Left lung (tissue), 10 donors: ENCODE measurements around the gene DNPH1. TPM values are rescaled to one million over a fixed set of nuclear protein-coding genes. Genes with fewer than 3 reads are reported as not detected.
A peak's percentile ranks its signal among the peaks of the same experiment; 100 is the strongest.

Experiments used
- ATAC-seq: fragments of 200-7000 bp; cut with Tn5 transposase; one replicate; pipeline ENCODE4 v1.9.1; 2020; ENCODE audit warnings: moderate library complexity
- DNase-seq, 4 donors: peaks; one replicate each; pipeline ENCODE4 v3.0.0-alpha.2; 2013 to 2020
- H3K27ac ChIP-seq, 2 donors: fragments of 200-600 bp; sonication (generic) in 1 of 2; one replicate each; pipeline versions ENCODE4 v1.5.0 to v1.8.0; 2020 to 2021
- H3K27me3 ChIP-seq, 2 donors: fragments of 200-600 bp; sonication (generic) in 1 of 2; one replicate each; pipeline versions ENCODE4 v1.5.0 to v1.8.0; 2020 to 2021
- H3K36me3 ChIP-seq, 2 donors: fragments of 200-600 bp; sonication (generic) in 1 of 2; one replicate each; pipeline versions ENCODE4 v1.5.0 to v1.8.0; 2020 to 2021
- H3K4me1 ChIP-seq, 2 donors: fragments of 200-600 bp; one replicate each; pipeline ENCODE4 v1.8.0; 2021
- H3K4me3 ChIP-seq, 2 donors: fragments of 200-600 bp; sonication (generic) in 1 of 2; one replicate each; pipeline versions ENCODE4 v1.5.0 to v1.8.0; 2020 to 2021; ENCODE audit warnings: mild to moderate bottlenecking in 1 of 2
- H3K9me3 ChIP-seq, 2 donors: fragments of 200-600 bp; sonication (generic) in 1 of 2; one replicate each; pipeline versions ENCODE4 v1.5.0 to v1.8.0; 2020 to 2021
- CTCF ChIP-seq, 2 donors: fragments of 200-600 bp; sonication (generic) in 1 of 2; IDR thresholded peaks; one replicate each; pipeline versions ENCODE4 v1.5.0 to v1.8.0; 2021; ENCODE audit warnings: antibody characterized with exemption in 2 of 2
- intact Hi-C, 2 donors: fragments of 100-400 bp; cut with DNase I; formaldehyde crosslinking; loops; one replicate each; pipeline versions ENCODE4 v1.11.2 to v1.14.2; 2022
- polyA plus RNA-seq, 6 donors: library from polyadenylated mRNA; unstranded; fragments of 120-200 nt; gene quantifications; one replicate each; pipeline ENCODE4 v1.2.1, GENCODE V29; 2013; ENCODE audit not compliant: insufficient read length in 6 of 6
- total RNA-seq, 2 donors: library from RNA; stranded (reverse); fragmentation: NEBNext Ultra II Directional; extraction: Animal tissue kit (Norgen Biotek cat#: 25700); gene quantifications; one replicate each; pipeline ENCODE4 v1.2.1, GENCODE V29; 2021
- donor health status: DM: no; HTN: yes; CAD: no.
- donor health status: DM: no; HTN: no; CAD: no.

The DNPH1 gene
- total and polyA plus RNA-seq, 8 donors, result 26.4 to 49.6 (median 32.9) TPM

- Histone ChIP-seq H3K4me3 (no peak overlapping the region), H3K36me3 (peaks cover 0 to 53% of the 10 kb centered on the region in 2 donors), H3K9me3 (no peaks in the 10 kb centered on the region), H3K4me1 (peaks cover 19 to 48% of the 10 kb centered on the region in 2 donors), H3K27me3 (no peaks in the 10 kb centered on the region), H3K27ac (no peak overlapping the region)
- TF ChIP-seq CTCF (IDR thresholded peaks at IDR 0.05), result no peak
- DNase-seq (no peak), ATAC-seq (no peak)
- intact Hi-C loops, result no loop called here
These were observed 50.1 kb downstream of the DNPH1 start for GRCh38 chr6:43178951-43179830.

DNA sequence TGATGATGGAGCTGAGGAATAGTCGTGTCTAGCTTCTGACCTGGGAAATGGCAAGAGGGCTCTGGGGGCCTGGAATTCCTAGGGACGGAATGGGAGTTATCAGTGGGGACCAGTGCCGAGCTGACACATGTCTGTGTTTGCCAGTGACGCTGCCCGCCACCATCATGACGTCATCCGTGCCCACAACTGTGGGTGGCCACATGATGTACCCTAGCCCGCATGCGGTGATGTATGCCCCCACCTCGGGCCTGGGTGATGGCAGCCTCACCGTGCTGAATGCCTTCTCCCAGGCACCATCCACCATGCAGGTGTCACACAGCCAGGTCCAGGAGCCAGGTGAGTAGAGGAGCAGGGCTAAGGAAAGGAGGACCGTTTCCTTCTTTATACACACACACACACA is 51.1 kb downstream of the DNPH1 start:
- no peak for ATAC-seq
- Histone ChIP-seq H3K27me3 (no peaks in the 10 kb centered on the region), H3K9me3 (no peaks in the 10 kb centered on the region), H3K4me3 (no peak overlapping the region), H3K4me1 (peaks cover 27 to 54% of the 10 kb centered on the region in 2 donors), H3K27ac (no peak overlapping the region), H3K36me3 (peaks cover 0 to 53% of the 10 kb centered on the region in 2 donors)
- no peak for DNase-seq
- intact Hi-C loops, result no loop called here
- TF ChIP-seq CTCF (IDR thresholded peaks at IDR 0.05), result no peak

GRCh38 chr6:43176423-43176786 is 52.9 kb downstream of the DNPH1 start:
- no peaks in the 10 kb centered on the region for H3K9me3 ChIP-seq
- no peak overlapping the region for H3K4me3 ChIP-seq
- no peak for DNase-seq
- ATAC-seq, result no peak
- intact Hi-C loops, result no loop called here
- H3K27me3 ChIP-seq, result no peaks in the 10 kb centered on the region
- peak overlapping the region in 1 of 2 donors; percentile 97 for H3K27ac ChIP-seq
- no peak for TF ChIP-seq CTCF (IDR thresholded peaks at IDR 0.05)
- peaks cover 0 to 53% of the 10 kb centered on the region in 2 donors for H3K36me3 ChIP-seq
- H3K4me1 ChIP-seq, result peaks cover 26 to 51% of the 10 kb centered on the region in 2 donors

DNA sequence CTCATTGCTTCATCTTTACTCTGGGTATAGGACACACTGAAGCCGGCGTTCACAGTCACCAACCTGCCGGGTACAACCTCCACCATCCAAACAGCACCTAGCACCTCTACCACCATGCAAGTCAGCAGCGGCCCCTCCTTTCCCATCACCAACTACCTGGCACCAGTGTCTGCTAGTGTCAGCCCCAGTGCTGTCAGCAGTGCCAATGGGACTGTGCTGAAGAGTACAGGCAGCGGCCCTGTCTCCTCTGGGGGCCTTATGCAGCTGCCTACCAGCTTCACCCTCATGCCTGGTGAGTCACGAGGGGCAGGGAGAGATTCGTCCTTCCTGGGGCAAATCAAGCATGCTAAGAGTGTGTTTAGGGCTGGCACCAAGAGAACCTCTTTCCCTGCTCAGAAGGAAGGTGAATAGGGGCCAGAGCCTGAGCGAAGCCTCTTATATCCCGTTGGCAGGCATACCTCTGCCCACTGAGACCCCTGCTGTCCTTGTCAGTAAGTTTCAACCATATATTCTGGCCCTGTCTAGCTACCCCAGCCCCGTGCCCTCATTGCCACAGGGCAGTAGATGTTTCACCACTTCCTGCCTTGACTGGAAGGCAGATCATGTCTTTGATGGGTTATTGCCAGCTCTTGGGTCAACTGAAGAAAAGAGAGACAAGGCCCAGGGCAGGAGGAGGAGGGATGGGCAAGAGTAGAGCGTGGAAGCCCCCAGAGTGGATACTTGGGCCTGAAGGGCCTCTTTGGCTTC is 53.4 kb downstream of the DNPH1 start:
- H3K27ac ChIP-seq, result peak overlapping the region in 1 of 2 donors; percentile 97
- intact Hi-C loops, result no loop called here
- ATAC-seq (no peak), DNase-seq (no peak)
- H3K4me1 ChIP-seq, result peaks cover 24 to 45% of the 10 kb centered on the region in 2 donors
- H3K4me3 ChIP-seq, result no peak overlapping the region
- TF ChIP-seq CTCF (IDR thresholded peaks at IDR 0.05), result no peak
- H3K27me3 ChIP-seq, result no peaks in the 10 kb centered on the region
- H3K36me3 ChIP-seq, result peaks cover 0 to 53% of the 10 kb centered on the region in 2 donors
- H3K9me3 ChIP-seq, result no peaks in the 10 kb centered on the region

Other genes starting within 250 kb of the DNPH1 start
- 10 to 100 TPM; 30.0 to 35.0 TPM for gene PPP2R5D, start 244.9 kb downstream of the DNPH1 start, total RNA-seq
- gene PPP2R5D, start 244.9 kb downstream of the DNPH1 start, polyA plus RNA-seq, result 10 to 100 TPM; 56.8 to 76.3 (median 63.3) TPM
- gene MEA1, start 215.5 kb downstream of the DNPH1 start, total RNA-seq, result 10 to 100 TPM; 42.7 to 52.1 TPM
- gene MEA1, start 215.5 kb downstream of the DNPH1 start, polyA plus RNA-seq, result 10 to 100 TPM; 73.4 to 82.6 (median 77.5) TPM
- 10 to 100 TPM; 50.5 to 65.4 TPM for gene KLHDC3, start 215.2 kb downstream of the DNPH1 start, total RNA-seq
- 100 to 1,000 TPM in 3 of 6 donors, 10 to 100 TPM in 3; 95.3 to 110 (median 103) TPM for gene KLHDC3, start 215.2 kb downstream of the DNPH1 start, polyA plus RNA-seq
- gene RRP36, start 207.9 kb downstream of the DNPH1 start, total RNA-seq, result 10 to 100 TPM; 43.3 to 53.5 TPM
- gene RRP36, start 207.9 kb downstream of the DNPH1 start, polyA plus RNA-seq, result 10 to 100 TPM; 48.0 to 55.2 (median 50.2) TPM
- gene CUL7, start 175.6 kb downstream of the DNPH1 start, total RNA-seq, result 10 to 100 TPM; 22.0 to 28.4 TPM
- 10 to 100 TPM; 42.0 to 54.3 (median 43.6) TPM for gene CUL7, start 175.6 kb downstream of the DNPH1 start, polyA plus RNA-seq
- 10 to 100 TPM; 35.2 to 43.4 TPM for gene MRPL2, start 170.0 kb downstream of the DNPH1 start, total RNA-seq
- gene MRPL2, start 170.0 kb downstream of the DNPH1 start, polyA plus RNA-seq, result 10 to 100 TPM; 36.2 to 48.0 (median 40.5) TPM
- gene KLC4, start 169.8 kb downstream of the DNPH1 start, total RNA-seq, result 10 to 100 TPM; 20.2 to 38.8 TPM
- 10 to 100 TPM; 44.5 to 55.6 (median 53.3) TPM for gene KLC4, start 169.8 kb downstream of the DNPH1 start, polyA plus RNA-seq
- gene PTK7, start 153.2 kb downstream of the DNPH1 start, total RNA-seq, result 100 to 1,000 TPM in 1 of 2 donors, 10 to 100 TPM in 1; 89.2 to 179 TPM
- 100 to 1,000 TPM; 274 to 312 (median 289) TPM for gene PTK7, start 153.2 kb downstream of the DNPH1 start, polyA plus RNA-seq
- 10 to 100 TPM; 31.8 to 36.3 TPM for gene SRF, start 58.2 kb downstream of the DNPH1 start, total RNA-seq
- 10 to 100 TPM; 20.2 to 33.5 (median 30.1) TPM for gene SRF, start 58.2 kb downstream of the DNPH1 start, polyA plus RNA-seq
- 10 to 100 TPM; 36.1 to 37.3 TPM for gene CUL9, start 47.3 kb downstream of the DNPH1 start, total RNA-seq
- gene CUL9, start 47.3 kb downstream of the DNPH1 start, polyA plus RNA-seq, result 10 to 100 TPM; 35.9 to 55.1 (median 42.3) TPM
- under 1 TPM; 0.08 to 0.26 TPM for gene TTBK1, start 14.0 kb upstream of the DNPH1 start, total RNA-seq
- under 1 TPM; 0.42 to 0.94 (median 0.77) TPM for gene TTBK1, start 14.0 kb upstream of the DNPH1 start, polyA plus RNA-seq
- gene SLC22A7, start 68.8 kb upstream of the DNPH1 start, total RNA-seq, result not detected
- under 1 TPM in 5 of 6 donors, not detected in 1; 0.07 to 0.28 (median 0.20) TPM for gene SLC22A7, start 68.8 kb upstream of the DNPH1 start, polyA plus RNA-seq
- gene CRIP3, start 79.3 kb upstream of the DNPH1 start, total RNA-seq, result 1 to 10 TPM in 1 of 2 donors, under 1 TPM in 1; 0.52 to 1.1 TPM
- gene CRIP3, start 79.3 kb upstream of the DNPH1 start, polyA plus RNA-seq, result 1 to 10 TPM; 2.9 to 7.6 (median 4.7) TPM
- gene ZNF318, start 140.2 kb upstream of the DNPH1 start, total RNA-seq, result 10 to 100 TPM; 13.3 to 14.3 TPM
- gene ZNF318, start 140.2 kb upstream of the DNPH1 start, polyA plus RNA-seq, result 10 to 100 TPM; 30.1 to 37.6 (median 32.7) TPM
- gene ABCC10, start 198.1 kb upstream of the DNPH1 start, total RNA-seq, result 10 to 100 TPM; 38.5 to 43.8 TPM
- 10 to 100 TPM; 19.7 to 33.4 (median 28.8) TPM for gene ABCC10, start 198.1 kb upstream of the DNPH1 start, polyA plus RNA-seq
- gene DLK2, start 226.1 kb upstream of the DNPH1 start, total RNA-seq, result 1 to 10 TPM in 1 of 2 donors, under 1 TPM in 1; 0.93 to 1.0 TPM
- 1 to 10 TPM; 1.3 to 2.6 (median 2.0) TPM for gene DLK2, start 226.1 kb upstream of the DNPH1 start, polyA plus RNA-seq
- 10 to 100 TPM; 24.5 to 27.9 TPM for gene TJAP1, start 248.1 kb upstream of the DNPH1 start, total RNA-seq
- gene TJAP1, start 248.1 kb upstream of the DNPH1 start, polyA plus RNA-seq, result 10 to 100 TPM; 35.6 to 46.9 (median 39.7) TPM